Stimulated activated CD8-positive, alpha-beta memory T cell treated with anti-CD3 and anti-CD28 coated beads, Interleukin-4, amount 100 ng/mL, for 1 hour (primary cell): Measurements from ENCODE around the gene CEP170.
"Not testable (repeated sequence)": the region's sequence is repeated elsewhere in the genome, so short reads cannot be mapped to it uniquely, and the experiment has no call there.

Source experiments
- DNase-seq, 2 donors: peaks; one replicate each; pipeline ENCODE4 v3.0.0-alpha.2; 2020; ENCODE audit warnings: low read depth in 2 of 2, low spot score in 1 of 2

Gene CEP170

GRCh38 chr1:243183176-243183575 lies 71.9 kb downstream of the CEP170 start:
- DNase-seq, result not testable (repeated sequence)

DNA sequence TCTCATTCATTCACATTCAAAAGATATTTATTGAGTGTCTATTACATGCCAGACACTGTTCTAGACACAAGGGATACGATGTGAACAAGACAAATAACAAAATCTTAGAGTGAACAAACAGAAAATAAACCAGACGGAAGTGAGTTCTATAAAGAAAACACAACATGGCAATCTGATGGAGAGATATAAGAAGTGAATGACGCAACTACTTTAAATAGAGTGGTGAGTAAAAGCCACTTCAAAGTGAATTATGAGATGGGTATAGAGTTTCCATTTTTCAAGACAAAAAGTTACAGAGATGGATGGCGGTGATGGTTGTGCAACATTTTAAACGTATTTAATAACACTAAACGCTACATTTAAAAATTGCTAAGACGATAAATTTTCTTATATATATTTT lies 75.4 kb downstream of the CEP170 start:
- DNase-seq, result no peak

DNA sequence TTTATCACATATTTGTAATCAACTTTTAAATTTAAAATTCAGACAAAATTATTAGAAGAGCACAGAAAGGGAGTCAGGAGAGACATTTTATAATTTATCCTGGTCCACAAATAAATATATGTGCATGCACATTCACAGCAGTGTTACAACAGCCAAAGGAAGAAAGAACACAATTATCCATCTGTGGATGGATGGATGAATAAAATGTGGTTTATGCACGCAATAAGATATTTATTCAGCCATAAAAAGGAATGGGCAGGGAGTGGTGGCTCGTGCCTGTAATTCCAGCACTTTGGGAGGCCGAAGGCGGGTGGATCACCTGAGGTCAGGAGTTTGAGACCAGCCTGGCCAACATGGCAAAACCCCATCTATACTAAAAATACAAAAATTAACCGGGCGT lies 77.3 kb downstream of the CEP170 start:
- not testable (repeated sequence) for DNase-seq

- not testable (repeated sequence) for DNase-seq
Measured at GRCh38 chr1:243173758-243174369, 81.2 kb downstream of the CEP170 start.

GRCh38 chr1:243164911-243165310 lies 90.2 kb downstream of the CEP170 start:
- DNase-seq, result not testable (repeated sequence)

DNA sequence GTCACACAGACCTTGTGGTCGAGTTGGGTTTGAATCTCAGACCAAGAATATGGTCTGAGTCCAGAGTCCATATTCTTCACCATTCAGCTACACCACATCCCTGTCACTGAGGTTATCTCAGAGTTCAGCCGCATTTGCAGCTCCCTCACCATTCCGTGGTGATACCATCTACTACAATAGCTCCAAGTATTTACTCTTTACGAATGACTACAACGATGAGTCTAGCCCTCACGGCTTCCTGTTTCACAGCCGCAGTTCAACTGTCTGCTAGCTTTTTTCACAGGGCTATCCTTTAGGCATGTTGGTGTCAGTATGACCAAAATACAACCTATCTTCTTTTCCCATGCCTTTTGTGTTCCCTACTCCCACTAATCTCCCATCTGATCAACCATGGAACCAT lies 104.2 kb downstream of the CEP170 start:
- not testable (repeated sequence) for DNase-seq

GRCh38 chr1:243149120-243149519 lies 106.0 kb downstream of the CEP170 start:
- DNase-seq, result not testable (repeated sequence)

- not testable (repeated sequence) for DNase-seq
Measured at GRCh38 chr1:243147351-243147750, 107.7 kb downstream of the CEP170 start.

- not testable (repeated sequence) for DNase-seq
Measured at GRCh38 chr1:243140498-243140897, 114.6 kb downstream of the CEP170 start.

GRCh38 chr1:243122876-243123409 lies 132.1 kb downstream of the CEP170 start:
- not testable (repeated sequence) for DNase-seq

DNA sequence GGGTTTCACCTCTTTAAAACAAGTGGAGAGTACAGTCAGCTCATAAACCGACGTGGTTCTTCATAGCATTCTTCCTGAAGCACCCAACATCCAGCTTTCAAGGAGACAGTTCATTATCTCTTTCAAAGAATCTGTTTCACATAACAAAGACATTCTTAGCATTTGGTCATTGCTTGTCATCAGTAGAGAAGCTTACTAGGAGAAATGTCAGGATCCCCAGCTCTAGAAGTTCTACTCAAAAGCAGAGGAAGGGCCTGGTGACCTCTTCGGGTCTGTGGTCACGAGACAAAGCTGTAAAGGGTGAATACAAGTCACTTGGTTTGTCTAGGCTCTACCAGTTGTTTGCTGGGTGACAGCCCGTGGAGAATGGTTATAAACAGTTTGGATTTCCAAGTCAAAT lies 133.1 kb downstream of the CEP170 start:
- DNase-seq, result not testable (repeated sequence)

GRCh38 chr1:243118601-243119322 lies 136.3 kb downstream of the CEP170 start:
- DNase-seq, result not testable (repeated sequence)

DNA sequence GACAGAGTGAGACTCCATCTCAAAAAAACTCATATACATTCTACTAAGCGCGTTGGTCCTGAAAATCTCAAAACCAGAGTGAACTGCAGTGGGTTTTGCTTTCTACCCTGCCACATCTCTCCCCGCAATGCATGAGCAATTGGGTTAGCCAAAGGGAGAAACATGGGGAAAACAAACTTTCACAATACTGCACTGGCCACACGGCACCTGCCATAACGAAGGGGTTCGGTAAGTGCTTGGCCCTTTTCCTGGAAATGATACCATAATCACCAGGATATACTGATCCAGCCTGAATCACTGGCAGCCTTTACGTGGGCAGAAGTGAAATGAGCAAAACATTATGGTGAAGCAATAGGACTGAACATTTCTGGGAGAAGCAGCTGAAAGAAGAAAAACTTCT lies 138.9 kb downstream of the CEP170 start:
- not testable (repeated sequence) for DNase-seq

GRCh38 chr1:243114769-243115168 lies 140.3 kb downstream of the CEP170 start:
- DNase-seq, result not testable (repeated sequence)

- not testable (repeated sequence) for DNase-seq
Measured at GRCh38 chr1:243114059-243114713, 140.9 kb downstream of the CEP170 start.

- DNase-seq, result not testable (repeated sequence)
Measured at GRCh38 chr1:243107171-243107570, 147.9 kb downstream of the CEP170 start.

DNA sequence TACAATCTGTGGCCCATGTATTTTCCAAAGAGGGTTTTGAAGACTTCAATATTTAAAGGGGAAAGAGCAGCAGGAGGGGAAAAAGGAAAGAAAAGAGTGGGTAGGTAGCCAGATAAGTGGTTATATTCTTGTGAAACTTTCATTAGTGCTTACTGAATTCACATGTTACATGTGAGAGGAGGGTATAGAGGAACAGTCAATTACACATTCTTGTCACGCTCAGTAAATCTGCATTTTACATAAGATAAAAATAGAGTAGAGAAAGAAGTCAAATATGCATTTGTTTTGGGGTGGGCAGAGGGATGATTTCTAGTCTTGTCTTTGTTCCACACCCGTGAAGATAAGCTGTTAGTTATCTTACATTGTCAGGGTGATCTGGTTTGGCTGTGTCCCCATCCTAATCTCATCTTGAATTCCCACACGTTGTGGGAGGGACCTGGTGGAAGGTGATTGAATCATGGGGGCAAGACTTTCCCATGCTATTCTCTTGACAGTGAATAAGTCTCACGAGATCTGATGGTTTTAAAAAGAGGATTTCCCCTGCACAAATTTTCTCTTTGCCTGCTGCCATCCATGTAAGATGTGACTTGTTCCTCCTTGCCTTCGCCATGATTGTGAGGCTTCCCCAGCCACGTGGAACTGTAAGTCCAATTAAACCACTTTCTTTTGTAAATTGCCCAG lies 149.3 kb downstream of the CEP170 start:
- not testable (repeated sequence) for DNase-seq

DNA sequence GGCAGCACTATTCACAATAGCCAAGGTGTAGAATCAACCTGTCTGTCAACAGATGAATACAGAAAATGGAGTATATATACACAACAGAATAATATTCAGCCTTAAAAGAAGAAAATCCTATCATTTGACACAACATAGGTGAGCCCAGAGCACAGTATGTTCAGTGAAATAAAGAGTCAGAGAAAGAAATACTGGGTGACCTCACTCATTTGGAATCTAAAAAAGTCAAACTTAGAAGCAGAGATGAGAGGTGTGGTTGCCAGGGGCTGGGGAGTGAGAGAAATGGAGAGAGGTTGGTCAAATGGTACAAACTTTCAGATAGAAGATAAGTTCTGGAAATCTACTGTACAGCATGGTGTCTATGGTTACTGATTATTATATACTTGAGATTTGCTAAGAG lies 150.0 kb downstream of the CEP170 start:
- not testable (repeated sequence) for DNase-seq

DNA sequence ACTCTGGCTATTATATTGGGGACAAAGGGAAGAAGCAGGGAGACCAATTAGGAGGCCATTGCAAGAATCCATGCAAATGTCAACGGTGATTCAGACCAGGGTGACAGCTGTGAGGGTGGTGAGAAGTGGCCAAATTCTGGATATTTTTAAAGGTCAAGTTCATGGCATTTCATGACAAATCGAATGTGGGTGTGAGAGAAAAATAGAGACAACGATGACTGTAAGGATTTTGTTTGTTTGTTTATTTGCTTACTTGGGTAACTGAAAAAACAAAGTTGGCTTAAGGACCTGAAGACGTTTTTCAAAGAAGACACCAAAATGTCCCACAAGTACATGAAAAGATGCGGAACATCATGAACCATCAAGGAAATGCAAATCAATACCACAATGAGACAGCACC lies 150.6 kb downstream of the CEP170 start:
- DNase-seq, result not testable (repeated sequence)

DNA sequence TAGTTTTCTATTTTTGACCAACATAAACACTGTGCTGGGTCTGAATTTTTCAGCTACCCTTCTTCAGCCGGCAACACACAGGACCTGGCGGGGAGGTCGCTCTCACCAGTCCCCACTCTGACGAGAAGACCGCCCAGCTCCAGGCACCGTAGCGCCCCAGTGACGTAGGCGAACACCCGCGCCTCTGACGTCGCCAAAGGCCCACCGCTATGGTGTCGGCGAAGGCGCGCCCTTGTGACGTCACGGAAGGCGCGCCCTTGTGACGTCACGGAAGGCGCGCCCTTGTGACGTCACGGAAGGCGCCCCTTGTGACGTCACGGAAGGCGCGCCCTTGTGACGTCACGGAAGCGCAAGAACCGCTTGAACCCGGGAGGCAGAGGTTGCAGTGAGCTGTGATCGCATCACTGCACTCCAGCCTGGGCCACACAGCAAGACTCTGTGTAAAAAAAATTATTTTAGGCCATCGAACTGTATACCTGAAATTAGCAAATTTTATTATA lies 153.5 kb downstream of the CEP170 start:
- DNase-seq, result peak; percentile 30 to 55

DNA sequence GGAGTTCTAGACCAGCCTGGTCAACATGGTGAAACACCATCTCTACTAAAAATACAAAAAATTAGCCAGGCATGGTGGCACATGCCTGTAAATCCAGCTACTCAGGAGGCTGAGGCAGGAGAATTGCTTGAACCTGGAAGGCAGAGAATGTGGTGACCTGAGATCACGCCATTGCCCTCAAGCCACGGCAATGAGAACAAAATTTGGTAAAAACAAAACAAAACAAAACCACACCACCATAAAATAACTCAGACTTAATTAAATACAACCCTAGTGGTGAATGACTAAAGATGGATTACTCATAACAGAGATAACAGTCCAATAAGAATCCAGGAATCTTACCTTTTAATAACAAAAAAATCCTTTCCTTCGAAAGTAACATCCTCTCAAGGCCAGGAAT lies 167.7 kb downstream of the CEP170 start:
- DNase-seq, result not testable (repeated sequence)
